Measurements from ENCODE around the gene TLX2. TPM values are rescaled to one million over a fixed set of nuclear protein-coding genes. Genes with fewer than 3 reads are reported as not detected.

Gene TLX2
- total and polyA plus RNA-seq, 2 of the 13 experiments (the other 11 are each of a cell fraction or from before 2014, with no cell fraction given) = 0.05 to 0.20 TPM

- peak; percentile 58; the same call in 1 of the 2 replicates for TF ChIP-seq AFF4 (CRISPR knock-in tag; IDR thresholded peaks at IDR 0.05)
- no peak for TF ChIP-seq ZSCAN20 (CRISPR knock-in tag; IDR thresholded peaks at IDR 0.05; ENCODE audit: borderline replicate concordance)
- peak; percentile 88 for TF ChIP-seq KMT2A (CRISPR knock-in tag; IDR thresholded peaks at IDR 0.05)
- TF ChIP-seq MTA1 (CRISPR knock-in tag; IDR thresholded peaks at IDR 0.05; ENCODE audit: borderline replicate concordance) = peak; percentile 81; the same call in 1 of the 2 replicates
- TF ChIP-seq ZNF484 (CRISPR knock-in tag; IDR thresholded peaks at IDR 0.05; ENCODE audit: borderline replicate concordance, low read depth) = peak; percentile 53; the same call in 1 of the 2 replicates
- TF ChIP-seq CEBPG (CRISPR knock-in tag; IDR thresholded peaks at IDR 0.05) = peak; percentile 80
- peak; percentile 83 for TF ChIP-seq ZBTB26 (CRISPR knock-in tag; IDR thresholded peaks at IDR 0.05; ENCODE audit: borderline replicate concordance)
- no peak; the same call in 1 of the 2 replicates for TF ChIP-seq ZNF335 (CRISPR knock-in tag; IDR thresholded peaks at IDR 0.05)
- TF ChIP-seq CENPT (CRISPR knock-in tag; IDR thresholded peaks at IDR 0.05; ENCODE audit: low read depth) = peak; percentile 55; the same call in 1 of the 2 replicates
- TF ChIP-seq ZNF639 (CRISPR knock-in tag; conservative IDR thresholded peaks at IDR 0.05) = no peak; the same call in 1 of the 2 replicates
- TF ChIP-seq ZSCAN29 (CRISPR knock-in tag; conservative IDR thresholded peaks at IDR 0.05) = 0 out of 2 replicates have a peak, but pooled peaks have one; percentile 64
- peak; percentile 77 for TF ChIP-seq NFKBIZ (CRISPR knock-in tag; IDR thresholded peaks at IDR 0.05)
- TF ChIP-seq SOX6 (IDR thresholded peaks at IDR 0.05) = no peak
- peak; percentile 80 for TF ChIP-seq SOX6 (CRISPR knock-in tag; IDR thresholded peaks at IDR 0.05)
- TF ChIP-seq RORA (CRISPR knock-in tag; IDR thresholded peaks at IDR 0.05) = no peak
- TF ChIP-seq ELF3 (CRISPR knock-in tag; IDR thresholded peaks at IDR 0.05) = peak; percentile 79
- no peak for TF ChIP-seq RNF219 (CRISPR knock-in tag; IDR thresholded peaks at IDR 0.05)
- TF ChIP-seq BORCS8-MEF2B (CRISPR knock-in tag; IDR thresholded peaks at IDR 0.05) = peak; percentile 53
- no peak for TF ChIP-seq HOXA7 (CRISPR knock-in tag; IDR thresholded peaks at IDR 0.05)
- peak; percentile 75 for TF ChIP-seq NFYB (CRISPR knock-in tag; IDR thresholded peaks at IDR 0.05)
- peak; percentile 90 for TF ChIP-seq REL (CRISPR knock-in tag; conservative IDR thresholded peaks at IDR 0.05)
Measured at GRCh38 chr2:74507145-74507925, 6.9 kb upstream of the TLX2 start, which contains the start of gene PCGF1 (continued).

Measured in HepG2 (cell line).